K562 (cell line): Measurements from ENCODE around the gene CLDN20.

Source experiments
- CTCF ChIP-seq, 3 experiments: IDR thresholded peaks in 2 of 3; conservative IDR thresholded peaks in 1 of 3; 2 replicates each; pipeline ENCODE4 v1.5.1; 2011 to 2012; ENCODE audit warnings: low read length in 3 of 3, mild to moderate bottlenecking in 3 of 3, control low read depth in 2 of 3, improper control_type of control experiment in 1 of 3, inconsistent platforms in 1 of 3, low read depth in 1 of 3, mixed read lengths in 1 of 3, moderate library complexity in 1 of 3; ENCODE audit not compliant: insufficient read depth in 2 of 3
- FOXA1 ChIP-seq: fragments of 450-650 bp; IDR thresholded peaks from 2 replicates; pipeline ENCODE4 v1.6.1; 2016; ENCODE audit warnings: mild to moderate bottlenecking, borderline replicate concordance
- FOXM1 ChIP-seq, 2 experiments: fragments of 450-650 bp in 1 of 2; sonication (generic) in 1 of 2; formaldehyde crosslinking in 1 of 2; IDR thresholded peaks; 2 replicates each; pipeline versions ENCODE4 v1.6.1 to v1.9.0; 2017 to 2022; ENCODE audit warnings: low read depth in 2 of 2, mild to moderate bottlenecking in 2 of 2, missing genetic modification reagents in 1 of 2, moderate library complexity in 1 of 2
- GTF2E2 ChIP-seq: fragments of 200-800 bp; sonication (Bioruptor generic); IDR thresholded peaks from 2 replicates; pipeline ENCODE4 v1.6.1; 2016; ENCODE audit warnings: missing genetic modification characterization, missing compliant biosample characterization
- MYC ChIP-seq, 2 experiments: fragments of 250-450 bp in 1 of 2; sonication (Bioruptor Pico) in 1 of 2; IDR thresholded peaks; 2 replicates each; pipeline versions ENCODE4 v1.5.1 to v1.6.1; 2012 to 2021; ENCODE audit warnings: low read depth in 2 of 2, borderline replicate concordance in 1 of 2, improper control_type of control experiment in 1 of 2, low read length in 1 of 2, mild to moderate bottlenecking in 1 of 2, moderate library complexity in 1 of 2
- PCBP1 ChIP-seq: fragments of 200-400 bp; formaldehyde crosslinking; IDR thresholded peaks from 2 replicates; pipeline ENCODE4 v1.6.1; 2018; ENCODE audit warnings: mild to moderate bottlenecking, low read depth, low read length; ENCODE audit not compliant: poor library complexity, severe bottlenecking
- RAD21 ChIP-seq, 2 experiments: fragments of 250-450 bp in 1 of 2; fragments of 450-650 bp in 1 of 2; sonication (Bioruptor Pico) in 1 of 2; formaldehyde crosslinking in 1 of 2; IDR thresholded peaks in 1 of 2; conservative IDR thresholded peaks in 1 of 2; 2 replicates each; pipeline versions ENCODE4 v1.4.0 to v1.8.0; 2020 to 2022; ENCODE audit warnings: mild to moderate bottlenecking in 2 of 2, moderate library complexity in 1 of 2
- RCOR1 ChIP-seq, 2 experiments: IDR thresholded peaks; 2 replicates each; pipeline ENCODE4 v1.6.1; 2012; ENCODE audit warnings: low read depth in 2 of 2, low read length in 2 of 2, borderline replicate concordance in 1 of 2, improper control_type of control experiment in 1 of 2
- SPI1 ChIP-seq: IDR thresholded peaks from 2 replicates; pipeline ENCODE4 v1.6.1; 2011; ENCODE audit warnings: low read depth, low read length, control low read depth, borderline replicate concordance
- TAF1 ChIP-seq: IDR thresholded peaks from 2 replicates; pipeline ENCODE4 v1.6.1; 2011; ENCODE audit warnings: mild to moderate bottlenecking, low read length, moderate library complexity; ENCODE audit not compliant: insufficient read depth, control insufficient read depth, severe bottlenecking; ENCODE audit errors: extremely low read depth
- ZNF398 ChIP-seq: fragments of 250-450 bp; sonication (Bioruptor Pico); IDR thresholded peaks from 2 replicates; pipeline ENCODE4 v1.8.0; 2021; ENCODE audit warnings: moderate library complexity, mild to moderate bottlenecking, inconsistent platforms
- TF ChIP-seq, protein P1 (sequence below): IDR thresholded peaks from 2 replicates; pipeline ENCODE4 v1.6.1; 2012; ENCODE audit warnings: low read depth, low read length, improper control_type of control experiment, borderline replicate concordance

DNA sequence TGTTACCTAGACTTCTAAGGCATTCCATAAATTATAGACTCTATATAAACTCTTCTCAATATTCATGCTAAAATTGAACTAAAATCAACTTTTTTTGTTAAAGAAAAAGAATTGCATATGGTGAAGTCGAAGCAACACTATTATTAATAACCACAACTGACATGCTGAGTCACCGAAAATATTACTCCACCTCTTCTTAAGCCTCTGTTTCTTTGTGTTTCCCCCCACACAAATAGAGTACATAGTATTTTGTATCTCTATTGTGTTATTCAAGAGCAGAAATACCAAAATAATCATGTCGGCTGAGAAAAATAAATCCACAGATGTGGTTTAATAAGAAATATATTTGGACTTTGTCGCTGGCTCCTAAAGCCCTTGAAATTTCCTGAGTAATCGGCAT lies 26.7 kb downstream of the CLDN20 start:
- no peak for TF ChIP-seq MYC (IDR thresholded peaks at IDR 0.05; ENCODE audit: low read depth, low read length)
- TF ChIP-seq MYC (CRISPR knock-in tag; IDR thresholded peaks at IDR 0.05; ENCODE audit: borderline replicate concordance, low read depth), result no peak
- no peak for TF ChIP-seq RCOR1 (IDR thresholded peaks at IDR 0.05; ENCODE audit: borderline replicate concordance in 1 of 2, low read depth in 2 of 2, low read length in 2 of 2)
- no peak for TF ChIP-seq GTF2E2
- no peak for TF ChIP-seq SPI1
- TF ChIP-seq FOXA1, result no peak
- no peak for TF ChIP-seq RAD21 (CRISPR knock-in tag; conservative IDR thresholded peaks at IDR 0.05 in 1 of 2, IDR thresholded peaks at IDR 0.05 in 1 of 2)
- no peak for TF ChIP-seq ZNF398
- TF ChIP-seq CTCF (IDR thresholded peaks at IDR 0.05 in 2 of 3, conservative IDR thresholded peaks at IDR 0.05 in 1 of 3; ENCODE audit: insufficient read depth in 2 of 3, low read depth in 1 of 3, low read length in 3 of 3), result no peak
- no peak for TF ChIP-seq PCBP1
- TF ChIP-seq TAF1, result no peak
- no peak for TF ChIP-seq FOXM1 (IDR thresholded peaks at IDR 0.05; ENCODE audit: low read depth)
- no peak for TF ChIP-seq FOXM1 (CRISPR knock-in tag; IDR thresholded peaks at IDR 0.05; ENCODE audit: low read depth)
- TF ChIP-seq, protein P1, sequence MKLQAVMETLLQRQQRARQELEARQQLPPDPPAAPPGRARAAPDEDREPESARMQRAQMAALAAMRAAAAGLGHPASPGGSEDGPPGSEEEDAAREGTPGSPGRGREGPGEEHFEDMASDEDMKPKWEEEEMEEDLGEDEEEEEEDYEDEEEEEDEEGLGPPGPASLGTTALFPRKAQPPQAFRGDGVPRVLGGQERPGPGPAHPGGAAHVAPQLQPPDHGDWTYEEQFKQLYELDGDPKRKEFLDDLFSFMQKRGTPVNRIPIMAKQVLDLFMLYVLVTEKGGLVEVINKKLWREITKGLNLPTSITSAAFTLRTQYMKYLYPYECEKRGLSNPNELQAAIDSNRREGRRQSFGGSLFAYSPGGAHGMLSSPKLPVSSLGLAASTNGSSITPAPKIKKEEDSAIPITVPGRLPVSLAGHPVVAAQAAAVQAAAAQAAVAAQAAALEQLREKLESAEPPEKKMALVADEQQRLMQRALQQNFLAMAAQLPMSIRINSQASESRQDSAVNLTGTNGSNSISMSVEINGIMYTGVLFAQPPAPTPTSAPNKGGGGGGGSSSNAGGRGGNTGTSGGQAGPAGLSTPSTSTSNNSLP, result no peak
